GM12878 (cell line): ENCODE results near the gene GINS2. TPM values are rescaled to one million over a fixed set of nuclear protein-coding genes. Genes with fewer than 3 reads are reported as not detected.

ENCODE experiments used
- ATAC-seq: fragments of 200-7000 bp; cut with Tn5 transposase; 3 replicates; pipeline ENCODE4 v1.9.1; 2020; ENCODE audit warnings: mild to moderate bottlenecking, moderate library complexity
- BruUV-seq: library from RNA; stranded (reverse); fragments of 400-500 nt; replicated peaks from 2 replicates; lab custom pipeline; 2021; lab: Mats Ljungman, UMichigan
- CTCF ChIA-PET: fragments of 300-600 bp; sonication (Branson Sonifier 250); formaldehyde crosslinking; extraction: SDS; loops from one replicate; lab custom pipeline; 2021; ENCODE audit warnings: inconsistent platforms; lab: Yijun Ruan, JAX
- POLR2A ChIA-PET: fragments of 350-600 bp; formaldehyde crosslinking; extraction: SDS; loops from one replicate; lab custom pipeline; 2021; ENCODE audit warnings: inconsistent platforms; lab: Charles Lee
- RAD21 ChIA-PET: fragments of 300-600 bp; sonication (Branson Sonifier 250); formaldehyde crosslinking; loops from one replicate; lab custom pipeline; 2023; ENCODE audit warnings: antibody characterized with exemption; ENCODE audit not compliant: unreplicated experiment; lab: Charles Lee
- SMC1A ChIA-PET: fragments of 300-600 bp; sonication (Branson Sonifier 250); formaldehyde crosslinking; loops from one replicate; lab custom pipeline; 2023; ENCODE audit not compliant: unreplicated experiment, uncharacterized antibody; lab: Charles Lee
- DNase-seq: peaks from one replicate; pipeline ENCODE4 v3.0.0-alpha.2; 2011; ENCODE audit warnings: low read depth, low spot score
- FAIRE-seq: peaks from 3 replicates; lab custom pipeline; 2011; peaks lifted over from hg19 to GRCh38; lab: Jason Lieb, UNC
- H2AFZ ChIP-seq: 2 replicates; pipeline ENCODE4 v1.6.0; 2011; ENCODE audit warnings: low read depth, low read length, control low read depth; ENCODE audit not compliant: control insufficient read depth
- H3K27ac ChIP-seq: 2 replicates; pipeline ENCODE4 v1.5.1; 2011; ENCODE audit warnings: control low read depth; ENCODE audit not compliant: control insufficient read depth, insufficient read depth
- H3K27me3 ChIP-seq, 2 experiments: replicated peaks in 1 of 2; 2 replicates each; pipeline versions ENCODE4 v1.6.0 to v1.6.1; 2011; ENCODE audit warnings: low read length in 1 of 2; ENCODE audit not compliant: control insufficient read depth in 2 of 2, insufficient read depth in 2 of 2
- H3K36me3 ChIP-seq, 2 experiments: 2 replicates each; pipeline ENCODE4 v1.5.1; 2011; ENCODE audit warnings: low read length in 1 of 2; ENCODE audit not compliant: control insufficient read depth in 2 of 2, insufficient read depth in 2 of 2
- H3K4me1 ChIP-seq: 2 replicates; pipeline ENCODE4 v1.6.1; 2011; ENCODE audit warnings: mild to moderate bottlenecking, low read length, moderate library complexity, mixed read lengths; ENCODE audit not compliant: control insufficient read depth, insufficient read depth
- H3K4me2 ChIP-seq: 2 replicates; pipeline ENCODE4 v1.6.0; 2011; ENCODE audit warnings: control low read depth; ENCODE audit not compliant: control insufficient read depth, insufficient read depth
- H3K4me3 ChIP-seq: fragments of 200-600 bp; sonication (generic); 2 replicates; pipeline ENCODE4 v1.5.1; 2016
- H3K79me2 ChIP-seq: 2 replicates; pipeline ENCODE4 v1.6.0; 2011; ENCODE audit warnings: low read length; ENCODE audit not compliant: control insufficient read depth, insufficient read depth
- H3K9ac ChIP-seq: 2 replicates; pipeline ENCODE4 v1.8.0; 2011; ENCODE audit warnings: low read length, control low read depth, mixed read lengths; ENCODE audit not compliant: control insufficient read depth, insufficient read depth
- H3K9me3 ChIP-seq: replicated peaks from 3 replicates; pipeline ENCODE4 v1.5.1; 2011; ENCODE audit warnings: mild to moderate bottlenecking, low read length; ENCODE audit not compliant: control insufficient read depth, insufficient read depth
- H4K20me1 ChIP-seq: 2 replicates; pipeline ENCODE4 v1.6.0; 2011; ENCODE audit not compliant: control insufficient read depth, insufficient read depth
- ATF7 ChIP-seq: fragments of 450-650 bp; IDR thresholded peaks from 2 replicates; pipeline ENCODE4 v1.6.1; 2016; ENCODE audit warnings: low read depth, mild to moderate bottlenecking
- BHLHE40 ChIP-seq, 2 experiments: fragments of 450-650 bp in 1 of 2; IDR thresholded peaks; 2 replicates each; pipeline ENCODE4 v1.6.1; 2011 to 2017; ENCODE audit warnings: low read depth in 2 of 2, borderline replicate concordance in 1 of 2, improper control_type of control experiment in 1 of 2, low read length in 1 of 2, mild to moderate bottlenecking in 1 of 2
- CHD2 ChIP-seq: IDR thresholded peaks from 2 replicates; pipeline ENCODE4 v1.6.1; 2011; ENCODE audit warnings: low read depth, low read length, improper control_type of control experiment, borderline replicate concordance
- EED ChIP-seq: sonication (generic); IDR thresholded peaks from 2 replicates; pipeline ENCODE4 v1.6.1; 2016; ENCODE audit warnings: antibody characterized with exemption, low read depth
- EP300 ChIP-seq, 2 experiments: fragments of 150-350 bp in 1 of 2; IDR thresholded peaks; 2 replicates each; pipeline ENCODE4 v1.6.1; 2011 to 2012; ENCODE audit warnings: low read depth in 2 of 2, low read length in 2 of 2, borderline replicate concordance in 1 of 2, improper control_type of control experiment in 1 of 2, inconsistent platforms in 1 of 2; ENCODE audit not compliant: control insufficient read depth in 1 of 2
- ETV6 ChIP-seq, 2 experiments: fragments of 450-650 bp in 1 of 2; IDR thresholded peaks in 1 of 2; conservative IDR thresholded peaks in 1 of 2; 2 replicates each; pipeline ENCODE4 v1.6.1; 2014; ENCODE audit warnings: antibody characterized with exemption in 1 of 2, borderline replicate concordance in 1 of 2, low read depth in 1 of 2, mild to moderate bottlenecking in 1 of 2, moderate library complexity in 1 of 2
- GATAD2B ChIP-seq: fragments of 450-650 bp; conservative IDR thresholded peaks from 2 replicates; pipeline ENCODE4 v1.6.1; 2017; ENCODE audit warnings: low read depth, mild to moderate bottlenecking, moderate library complexity
- HCFC1 ChIP-seq: fragments of 150-350 bp; IDR thresholded peaks from 2 replicates; pipeline ENCODE4 v1.6.1; 2014; ENCODE audit warnings: low read length
- IRF4 ChIP-seq: IDR thresholded peaks from 2 replicates; pipeline ENCODE4 v1.6.1; 2011; ENCODE audit warnings: low read depth, low read length
- JUNB ChIP-seq: IDR thresholded peaks from 2 replicates; pipeline ENCODE4 v1.6.1; 2016; ENCODE audit warnings: antibody characterized with exemption, mild to moderate bottlenecking
- MYC ChIP-seq: IDR thresholded peaks from 2 replicates; pipeline ENCODE4 v1.6.1; 2011; ENCODE audit warnings: mild to moderate bottlenecking, low read length, moderate library complexity, inconsistent platforms; ENCODE audit not compliant: insufficient read depth, insufficient replicate concordance, insufficient read length, severe bottlenecking
- POLR2A ChIP-seq: IDR thresholded peaks from 2 replicates; pipeline ENCODE4 v1.6.1; 2011; ENCODE audit warnings: low read depth, mild to moderate bottlenecking, low read length
- RAD21 ChIP-seq: IDR thresholded peaks from 2 replicates; pipeline ENCODE4 v1.6.1; 2011; ENCODE audit warnings: mild to moderate bottlenecking, low read depth, low read length, moderate library complexity; ENCODE audit not compliant: insufficient read depth
- RAD51 ChIP-seq: fragments of 450-650 bp; IDR thresholded peaks from 2 replicates; pipeline ENCODE4 v1.6.1; 2016; ENCODE audit warnings: moderate library complexity, mild to moderate bottlenecking, inconsistent platforms
- TCF12 ChIP-seq: IDR thresholded peaks from 2 replicates; pipeline ENCODE4 v1.6.1; 2011; ENCODE audit warnings: low read depth, mild to moderate bottlenecking, low read length
- ZSCAN29 ChIP-seq: fragments of 450-650 bp; IDR thresholded peaks from 2 replicates; pipeline ENCODE4 v1.6.1; 2017; ENCODE audit warnings: mild to moderate bottlenecking, moderate library complexity
- WGBS: methylation state at CpG from one replicate; pipeline ENCODE4 v1.1.6; 2016; ENCODE audit warnings: low lambda C conversion rate; ENCODE audit not compliant: insufficient replicate concordance, insufficient coverage; ENCODE audit errors: missing lambda C conversion rate; 5-methylcytosine and 5-hydroxymethylcytosine counted together
- in situ Hi-C: fragments of 300-500 bp; cut with MboI; formaldehyde crosslinking; loops from 9 replicates; pipeline ENCODE4 v1.14.3; 2018; ENCODE audit warnings: mixed read lengths
- intact Hi-C: fragments of 100-400 bp; cut with micrococcal nuclease; formaldehyde crosslinking; loops from one replicate; pipeline ENCODE4 v1.14.2; 2022; ENCODE audit not compliant: unreplicated experiment
- polyA plus RNA-seq, 11 experiments: library from polyadenylated mRNA; depleted of rRNA in 4 of 11; unstranded in 6 of 11; stranded (reverse) in 5 of 11; fragments of >200 nt; fragmentation: Nextera tagmentation in 4 of 11; fragmentation: Illumina TruSeq in 1 of 11; extraction: Ambion mirVana in 4 of 11; extraction: Trizol in 1 of 11; gene quantifications; 1 replicate in 1 of 11; 2 replicates in 10 of 11; pipeline versions ENCODE4 v1.2.1 to v1.2.3, GENCODE V29; 2011 to 2016; ENCODE audit warnings: inconsistent platforms in 2 of 11, missing spikeins in 2 of 11, low read depth in 1 of 11
- total RNA-seq, 4 experiments: library from RNA; depleted of rRNA in 3 of 4; stranded (reverse); fragments of >200 nt in 3 of 4; fragmentation: Illumina TruSeq in 1 of 4; extraction: Trizol in 1 of 4; gene quantifications; 2 replicates each; pipeline versions ENCODE4 v1.2.1 to v1.2.3, GENCODE V29; 2013 to 2021
- TF ChIP-seq, protein P1 (sequence below): fragments of 450-650 bp; IDR thresholded peaks from 2 replicates; pipeline ENCODE4 v1.6.1; 2017; ENCODE audit warnings: antibody characterized with exemption, mild to moderate bottlenecking, moderate library complexity
- TF ChIP-seq, protein P2 (sequence below): fragments of 450-650 bp; formaldehyde crosslinking; IDR thresholded peaks from 2 replicates; pipeline ENCODE4 v1.4.0; 2022; ENCODE audit warnings: mild to moderate bottlenecking, moderate library complexity

GINS2 gene
- total and polyA plus RNA-seq, 10 of the 15 experiments (the other 5 are each of a cell fraction or from before 2014, with no cell fraction given), result 42.7 to 90.8 (median 57.0) TPM

DNA sequence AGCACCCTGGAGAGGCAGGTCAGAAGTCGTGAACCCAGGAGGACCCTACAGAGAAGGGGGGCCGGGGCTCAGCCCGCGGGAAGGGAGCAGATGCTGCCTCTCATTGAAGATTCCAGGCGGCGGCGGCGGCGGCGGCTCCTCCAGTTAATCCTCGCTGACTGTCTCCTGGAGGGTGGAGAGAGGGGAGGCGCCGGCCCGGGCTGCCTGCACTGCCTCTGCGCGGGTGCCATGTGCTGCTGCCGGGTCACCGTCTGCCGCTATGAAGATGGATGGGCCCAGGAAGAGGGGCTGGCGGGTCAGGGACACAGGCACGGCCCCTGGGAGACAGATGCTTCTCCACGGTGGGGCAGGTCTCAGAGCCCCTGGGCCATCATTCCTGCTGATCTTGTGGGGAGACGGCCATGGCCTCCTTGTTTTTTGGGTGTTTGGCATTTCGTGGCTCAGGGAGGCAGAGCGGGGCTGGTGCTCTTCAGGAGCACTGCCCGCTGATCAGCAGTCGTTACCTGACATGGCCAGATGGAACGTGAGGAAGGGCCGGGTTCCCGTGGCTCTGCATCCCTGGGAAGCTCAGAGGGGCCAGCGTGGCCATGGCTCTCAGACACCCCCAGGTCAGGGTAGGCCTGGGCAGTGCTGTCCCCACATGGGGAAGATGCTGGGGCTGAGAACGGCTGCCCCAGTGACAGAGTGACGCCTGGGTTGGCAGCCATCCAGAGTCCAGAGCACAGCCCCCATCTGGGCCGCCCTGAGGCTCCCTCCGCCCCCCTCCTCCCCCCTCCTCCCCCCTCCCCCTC lies 36.1 kb downstream of the GINS2 start:
- no peak overlapping the region for H2AFZ ChIP-seq
- H3K9me3 ChIP-seq, result no peaks in the 10 kb centered on the region
- ChIA-PET POLR2A (no interaction called here), CTCF (no interaction called here), RAD21 (no interaction called here), SMC1A (no interaction called here)
- peaks cover 3 to 48% of the 10 kb centered on the region in 2 experiments; a peak in 3 of 4 replicates for H3K36me3 ChIP-seq
- no peaks in the 10 kb centered on the region for H3K4me1 ChIP-seq
- H3K27ac ChIP-seq, result no peak overlapping the region
- H3K9ac ChIP-seq, result no peak overlapping the region
- intact Hi-C loops (no loop called here), in situ Hi-C loops (no loop called here)
- TF ChIP-seq TCF12 (no peak), ETV6 (conservative IDR thresholded peaks at IDR 0.05 in 1 of 2, IDR thresholded peaks at IDR 0.05 in 1 of 2; ENCODE audit: borderline replicate concordance in 1 of 2, low read depth in 1 of 2) (no peak), GATAD2B (0 out of 2 replicates have a peak, but pooled peaks have one; percentile 19), IRF4 (no peak), ATF7 (no peak), CHD2 (no peak), RAD21 (no peak), ZSCAN29 (no peak), JUNB (no peak), EP300 (IDR thresholded peaks at IDR 0.05; ENCODE audit: borderline replicate concordance in 1 of 2, control insufficient read depth in 1 of 2, low read depth in 2 of 2, low read length in 2 of 2) (no peak), POLR2A (peak; percentile 25), EED (no peak), RAD51 (no peak), BHLHE40 (IDR thresholded peaks at IDR 0.05; ENCODE audit: borderline replicate concordance in 1 of 2, low read depth in 2 of 2, low read length in 1 of 2) (no peak), MYC (no peak), HCFC1 (no peak)
- TF ChIP-seq, protein P1, sequence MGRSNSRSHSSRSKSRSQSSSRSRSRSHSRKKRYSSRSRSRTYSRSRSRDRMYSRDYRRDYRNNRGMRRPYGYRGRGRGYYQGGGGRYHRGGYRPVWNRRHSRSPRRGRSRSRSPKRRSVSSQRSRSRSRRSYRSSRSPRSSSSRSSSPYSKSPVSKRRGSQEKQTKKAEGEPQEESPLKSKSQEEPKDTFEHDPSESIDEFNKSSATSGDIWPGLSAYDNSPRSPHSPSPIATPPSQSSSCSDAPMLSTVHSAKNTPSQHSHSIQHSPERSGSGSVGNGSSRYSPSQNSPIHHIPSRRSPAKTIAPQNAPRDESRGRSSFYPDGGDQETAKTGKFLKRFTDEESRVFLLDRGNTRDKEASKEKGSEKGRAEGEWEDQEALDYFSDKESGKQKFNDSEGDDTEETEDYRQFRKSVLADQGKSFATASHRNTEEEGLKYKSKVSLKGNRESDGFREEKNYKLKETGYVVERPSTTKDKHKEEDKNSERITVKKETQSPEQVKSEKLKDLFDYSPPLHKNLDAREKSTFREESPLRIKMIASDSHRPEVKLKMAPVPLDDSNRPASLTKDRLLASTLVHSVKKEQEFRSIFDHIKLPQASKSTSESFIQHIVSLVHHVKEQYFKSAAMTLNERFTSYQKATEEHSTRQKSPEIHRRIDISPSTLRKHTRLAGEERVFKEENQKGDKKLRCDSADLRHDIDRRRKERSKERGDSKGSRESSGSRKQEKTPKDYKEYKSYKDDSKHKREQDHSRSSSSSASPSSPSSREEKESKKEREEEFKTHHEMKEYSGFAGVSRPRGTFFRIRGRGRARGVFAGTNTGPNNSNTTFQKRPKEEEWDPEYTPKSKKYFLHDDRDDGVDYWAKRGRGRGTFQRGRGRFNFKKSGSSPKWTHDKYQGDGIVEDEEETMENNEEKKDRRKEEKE, result no peak
- TF ChIP-seq, protein P2, sequence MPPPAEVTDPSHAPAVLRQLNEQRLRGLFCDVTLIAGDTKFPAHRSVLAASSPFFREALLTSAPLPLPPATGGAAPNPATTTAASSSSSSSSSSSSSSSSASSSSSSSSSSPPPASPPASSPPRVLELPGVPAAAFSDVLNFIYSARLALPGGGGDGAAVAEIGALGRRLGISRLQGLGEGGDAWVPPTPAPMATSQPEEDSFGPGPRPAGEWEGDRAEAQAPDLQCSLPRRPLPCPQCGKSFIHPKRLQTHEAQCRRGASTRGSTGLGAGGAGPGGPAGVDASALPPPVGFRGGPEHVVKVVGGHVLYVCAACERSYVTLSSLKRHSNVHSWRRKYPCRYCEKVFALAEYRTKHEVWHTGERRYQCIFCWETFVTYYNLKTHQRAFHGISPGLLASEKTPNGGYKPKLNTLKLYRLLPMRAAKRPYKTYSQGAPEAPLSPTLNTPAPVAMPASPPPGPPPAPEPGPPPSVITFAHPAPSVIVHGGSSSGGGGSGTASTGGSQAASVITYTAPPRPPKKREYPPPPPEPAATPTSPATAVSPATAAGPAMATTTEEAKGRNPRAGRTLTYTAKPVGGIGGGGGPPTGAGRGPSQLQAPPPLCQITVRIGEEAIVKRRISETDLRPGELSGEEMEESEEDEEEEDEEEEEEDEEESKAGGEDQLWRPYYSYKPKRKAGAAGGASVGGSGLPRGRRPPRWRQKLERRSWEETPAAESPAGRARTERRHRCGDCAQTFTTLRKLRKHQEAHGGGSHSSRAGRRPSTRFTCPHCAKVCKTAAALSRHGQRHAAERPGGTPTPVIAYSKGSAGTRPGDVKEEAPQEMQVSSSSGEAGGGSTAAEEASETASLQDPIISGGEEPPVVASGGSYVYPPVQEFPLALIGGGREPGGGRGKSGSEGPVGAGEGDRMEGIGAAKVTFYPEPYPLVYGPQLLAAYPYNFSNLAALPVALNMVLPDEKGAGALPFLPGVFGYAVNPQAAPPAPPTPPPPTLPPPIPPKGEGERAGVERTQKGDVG (CRISPR knock-in tag), result no peak
- no peaks in the 10 kb centered on the region for H3K79me2 ChIP-seq
- peak; percentile 44 for ATAC-seq
- H4K20me1 ChIP-seq, result no peaks in the 10 kb centered on the region; the same call in 1 of the 2 replicates
- DNase-seq, result no peak
- H3K4me3 ChIP-seq, result no peak overlapping the region
- 92% methylated on average over 23 of the region's 35 CpGs for WGBS
- no peaks in the 10 kb centered on the region for H3K27me3 ChIP-seq
- no peak for FAIRE-seq
- no TSS peak for BruUV-seq
- H3K4me2 ChIP-seq, result no peak overlapping the region
